Tibial artery (tissue), 4 donors: ENCODE measurements around the gene ARHGAP18.

Source experiments
- DNase-seq, 2 donors: peaks; one replicate each; pipeline ENCODE4 v3.0.0-alpha.2; 2019
- H3K27ac ChIP-seq, 2 donors: fragments of 200-600 bp; sonication (generic) in 1 of 2; 1 replicate in 1 of 2; 2 replicates in 1 of 2; pipeline ENCODE4 v1.5.1; 2018 to 2019; ENCODE audit warnings: mild to moderate bottlenecking in 1 of 2
- H3K27me3 ChIP-seq, 2 donors: fragments of 200-600 bp; sonication (generic) in 1 of 2; one replicate each; pipeline versions ENCODE4 v1.5.1 to v1.6.0; 2016 to 2019
- H3K36me3 ChIP-seq, 3 donors: fragments of 200-600 bp; sonication (generic) in 2 of 3; one replicate each; pipeline ENCODE4 v1.5.1; 2016 to 2019; ENCODE audit warnings: mild to moderate bottlenecking in 2 of 3
- H3K4me1 ChIP-seq, 4 donors: fragments of 200-600 bp; sonication (generic) in 2 of 4; 1 replicate in 3 of 4; 2 replicates in 1 of 4; pipeline ENCODE4 v1.5.1; 2016 to 2019
- H3K4me3 ChIP-seq, 2 donors: fragments of 200-600 bp; sonication (generic) in 1 of 2; 1 replicate in 1 of 2; 2 replicates in 1 of 2; pipeline ENCODE4 v1.5.1; 2018 to 2019; ENCODE audit warnings: mild to moderate bottlenecking in 2 of 2
- H3K9me3 ChIP-seq, 3 donors: fragments of 200-600 bp; sonication (generic) in 1 of 3; one replicate each; pipeline ENCODE4 v1.5.1; 2016 to 2019
- intact Hi-C: fragments of 100-400 bp; cut with DNase I; formaldehyde crosslinking; loops from one replicate; pipeline ENCODE4 v1.15.0; 2023; ENCODE audit warnings: low total_unique reads
- TF ChIP-seq, protein P1 (sequence below), 2 experiments: fragments of 200-600 bp in 1 of 2; fragments of 450-650 bp in 1 of 2; IDR thresholded peaks; one replicate each; pipeline ENCODE4 v1.5.1; 2017 to 2019; ENCODE audit warnings: antibody characterized with exemption in 2 of 2, mild to moderate bottlenecking in 1 of 2, moderate library complexity in 1 of 2

ARHGAP18 gene

GRCh38 chr6:129692467-129692866, 17.5 kb downstream of the ARHGAP18 start:
- peaks cover 0 to 13% (median 4%) of the 10 kb centered on the region in 4 donors for H3K4me1 ChIP-seq

DNA sequence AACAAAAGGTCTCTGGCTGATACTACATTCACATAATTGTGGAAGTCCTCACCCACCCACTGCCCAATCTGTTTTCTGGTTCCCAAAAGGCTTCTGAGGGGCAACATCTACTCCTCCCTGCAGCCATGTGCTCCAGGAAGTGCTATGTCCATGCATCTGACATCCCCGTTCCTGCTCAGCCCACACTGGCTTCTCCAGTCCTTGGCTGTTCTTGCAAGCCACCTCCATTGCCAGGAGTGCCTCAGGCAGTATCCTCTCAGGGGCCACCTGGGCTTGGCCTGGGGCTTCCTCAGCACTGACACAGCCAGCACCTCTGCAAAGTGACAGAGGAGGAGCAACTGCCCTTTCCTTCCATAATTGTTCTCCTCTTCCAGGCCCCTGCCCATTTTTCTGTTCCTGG, 18.3 kb downstream of the ARHGAP18 start:
- H3K4me3 ChIP-seq, result no peak overlapping the region
- no peaks in the 10 kb centered on the region for H3K27me3 ChIP-seq
- intact Hi-C loops, result no loop called here
- no peaks in the 10 kb centered on the region for H3K9me3 ChIP-seq
- DNase-seq, result no peak
- TF ChIP-seq, protein P1, sequence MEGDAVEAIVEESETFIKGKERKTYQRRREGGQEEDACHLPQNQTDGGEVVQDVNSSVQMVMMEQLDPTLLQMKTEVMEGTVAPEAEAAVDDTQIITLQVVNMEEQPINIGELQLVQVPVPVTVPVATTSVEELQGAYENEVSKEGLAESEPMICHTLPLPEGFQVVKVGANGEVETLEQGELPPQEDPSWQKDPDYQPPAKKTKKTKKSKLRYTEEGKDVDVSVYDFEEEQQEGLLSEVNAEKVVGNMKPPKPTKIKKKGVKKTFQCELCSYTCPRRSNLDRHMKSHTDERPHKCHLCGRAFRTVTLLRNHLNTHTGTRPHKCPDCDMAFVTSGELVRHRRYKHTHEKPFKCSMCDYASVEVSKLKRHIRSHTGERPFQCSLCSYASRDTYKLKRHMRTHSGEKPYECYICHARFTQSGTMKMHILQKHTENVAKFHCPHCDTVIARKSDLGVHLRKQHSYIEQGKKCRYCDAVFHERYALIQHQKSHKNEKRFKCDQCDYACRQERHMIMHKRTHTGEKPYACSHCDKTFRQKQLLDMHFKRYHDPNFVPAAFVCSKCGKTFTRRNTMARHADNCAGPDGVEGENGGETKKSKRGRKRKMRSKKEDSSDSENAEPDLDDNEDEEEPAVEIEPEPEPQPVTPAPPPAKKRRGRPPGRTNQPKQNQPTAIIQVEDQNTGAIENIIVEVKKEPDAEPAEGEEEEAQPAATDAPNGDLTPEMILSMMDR (IDR thresholded peaks at IDR 0.05), result no peak
- no peak overlapping the region for H3K27ac ChIP-seq
- H3K4me1 ChIP-seq, result peaks cover 0 to 10% (median 4%) of the 10 kb centered on the region in 4 donors
- no peaks in the 10 kb centered on the region for H3K36me3 ChIP-seq

More at GRCh38 chr6:129692467-129692866, 17.5 kb downstream of the ARHGAP18 start:
- H3K4me3 ChIP-seq, result no peak overlapping the region
- intact Hi-C loops, result no loop called here
- peak overlapping the region in 1 of 2 donors; percentile 12 for H3K27ac ChIP-seq
- TF ChIP-seq, protein P1 (IDR thresholded peaks at IDR 0.05), result no peak
- H3K36me3 ChIP-seq, result no peaks in the 10 kb centered on the region
- no peaks in the 10 kb centered on the region for H3K9me3 ChIP-seq
- H3K27me3 ChIP-seq, result no peaks in the 10 kb centered on the region
- DNase-seq, result no peak

GRCh38 chr6:129691043-129691640, 18.8 kb downstream of the ARHGAP18 start:
- Histone ChIP-seq H3K36me3 (no peaks in the 10 kb centered on the region), H3K4me3 (no peak overlapping the region), H3K27me3 (no peaks in the 10 kb centered on the region), H3K9me3 (no peaks in the 10 kb centered on the region), H3K27ac (no peak overlapping the region), H3K4me1 (peaks cover 0 to 10% (median 4%) of the 10 kb centered on the region in 4 donors)
- no peak for DNase-seq
- intact Hi-C loops, result no loop called here
- TF ChIP-seq, protein P1 (IDR thresholded peaks at IDR 0.05), result no peak

GRCh38 chr6:129686941-129687627, 22.9 kb downstream of the ARHGAP18 start:
- TF ChIP-seq, protein P1 (IDR thresholded peaks at IDR 0.05), result no peak
- DNase-seq, result no peak
- Histone ChIP-seq H3K4me3 (no peak overlapping the region), H3K27ac (no peak overlapping the region), H3K27me3 (no peaks in the 10 kb centered on the region), H3K9me3 (no peaks in the 10 kb centered on the region), H3K4me1 (peaks cover 0 to 32% (median 13%) of the 10 kb centered on the region in 4 donors), H3K36me3 (no peaks in the 10 kb centered on the region)
- intact Hi-C loops, result no loop called here

DNA sequence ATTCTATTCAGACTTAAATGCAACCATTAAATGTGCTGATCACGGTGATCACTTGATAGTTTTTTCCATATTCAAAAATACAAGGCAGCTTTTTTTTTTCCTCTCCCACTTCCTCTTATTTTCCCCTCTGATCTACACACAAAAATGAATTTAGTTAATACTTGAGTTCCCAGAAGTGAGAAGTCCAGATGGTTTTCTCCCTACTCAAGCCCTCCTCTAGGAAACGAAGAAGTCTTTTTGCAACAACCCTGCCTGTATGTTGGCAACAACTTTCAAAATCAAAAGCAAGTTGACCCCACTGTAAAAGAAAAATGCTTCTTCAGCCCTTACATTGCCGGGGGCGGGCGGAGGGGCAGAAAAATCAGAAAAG, 24.3 kb downstream of the ARHGAP18 start:
- Histone ChIP-seq H3K36me3 (no peaks in the 10 kb centered on the region), H3K4me1 (peaks cover 0 to 43% (median 13%) of the 10 kb centered on the region in 4 donors), H3K9me3 (no peaks in the 10 kb centered on the region), H3K4me3 (no peak overlapping the region), H3K27me3 (no peaks in the 10 kb centered on the region), H3K27ac (peak overlapping the region; percentile 11 to 68)
- intact Hi-C loops, result no loop called here
- TF ChIP-seq, protein P1 (IDR thresholded peaks at IDR 0.05), result no peak
- DNase-seq, result no peak
